PC-3 (cell line): ENCODE data around the gene SLC25A41. TPM values are rescaled to one million over a fixed set of nuclear protein-coding genes. Genes with fewer than 3 reads are reported as not detected.

Experiments
- ATAC-seq: fragments of 200-7000 bp; cut with Tn5 transposase; 2 replicates; pipeline ENCODE4 v1.9.1; 2020; ENCODE audit warnings: mild to moderate bottlenecking, moderate library complexity
- BruUV-seq: library from RNA; stranded (reverse); fragments of 400-500 nt; replicated peaks from 2 replicates; lab custom pipeline; 2021; lab: Mats Ljungman, UMichigan
- CTCF ChIA-PET: fragments of 300-600 bp; sonication (Branson Sonifier 250); formaldehyde crosslinking; loops from one replicate; lab custom pipeline; 2022; ENCODE audit warnings: antibody characterized with exemption; lab: Charles Lee
- POLR2A ChIA-PET: fragments of 300-600 bp; sonication (Branson Sonifier 250); formaldehyde crosslinking; loops from one replicate; lab custom pipeline; 2022; ENCODE audit warnings: antibody characterized with exemption; ENCODE audit not compliant: unreplicated experiment; lab: Charles Lee
- DNase-seq: peaks from one replicate; pipeline ENCODE4 v3.0.0-alpha.2; 2015
- H2AFZ ChIP-seq: fragments of 300-600 bp; sonication (generic); 2 replicates; pipeline ENCODE4 v1.6.0; 2016; ENCODE audit warnings: antibody characterized with exemption, low read length
- H3F3A ChIP-seq: fragments of 300-600 bp; sonication (generic); one replicate; pipeline ENCODE4 v1.6.0; 2017; ENCODE audit warnings: antibody characterized with exemption, low read length, control low read depth, mild to moderate bottlenecking; ENCODE audit not compliant: unreplicated experiment
- H3K27ac ChIP-seq: fragments of 300-600 bp; sonication (generic); 2 replicates; pipeline ENCODE4 v1.5.1; 2016; ENCODE audit warnings: mild to moderate bottlenecking, low read length
- H3K27me3 ChIP-seq: fragments of 300-600 bp; sonication (generic); 2 replicates; pipeline ENCODE4 v1.6.1; 2016; ENCODE audit warnings: low read length, mixed read lengths
- H3K36me3 ChIP-seq: fragments of 300-600 bp; sonication (generic); 2 replicates; pipeline ENCODE4 v1.6.1; 2016; ENCODE audit warnings: low read depth, mixed run types, low read length, mixed read lengths
- H3K4me1 ChIP-seq: fragments of 300-600 bp; sonication (generic); 2 replicates; pipeline ENCODE4 v1.5.1; 2016; ENCODE audit warnings: low read length; ENCODE audit not compliant: insufficient read depth
- H3K4me2 ChIP-seq: fragments of 300-600 bp; sonication (generic); 2 replicates; pipeline ENCODE4 v1.6.0; 2016; ENCODE audit warnings: low read length
- H3K4me3 ChIP-seq: fragments of 300-600 bp; sonication (generic); 2 replicates; pipeline ENCODE4 v1.5.1; 2016; ENCODE audit warnings: mild to moderate bottlenecking, low read length, mixed read lengths
- H3K79me2 ChIP-seq: fragments of 300-600 bp; sonication (generic); 2 replicates; pipeline ENCODE4 v1.6.1; 2017; ENCODE audit warnings: low read length, mixed read lengths
- H3K9ac ChIP-seq: fragments of 300-600 bp; sonication (generic); 2 replicates; pipeline ENCODE4 v1.6.0; 2016; ENCODE audit warnings: mild to moderate bottlenecking, low read length
- H3K9me2 ChIP-seq: fragments of 300-600 bp; sonication (generic); replicated peaks from 2 replicates; pipeline ENCODE4 v1.6.1; 2016; ENCODE audit warnings: mixed run types, low read length, mixed read lengths
- H3K9me3 ChIP-seq: fragments of 300-600 bp; sonication (generic); 2 replicates; pipeline ENCODE4 v1.6.1; 2016; ENCODE audit warnings: low read length, mixed read lengths
- H4K20me1 ChIP-seq: fragments of 300-600 bp; sonication (generic); 2 replicates; pipeline ENCODE4 v1.6.1; 2016; ENCODE audit warnings: low read length, mixed read lengths
- EZH2 ChIP-seq: fragments of 300-600 bp; sonication (generic); IDR thresholded peaks from one replicate; pipeline ENCODE4 v1.6.1; 2017; ENCODE audit warnings: antibody characterized with exemption, mild to moderate bottlenecking, low read length; ENCODE audit not compliant: unreplicated experiment
- EZH2phosphoT487 ChIP-seq: fragments of 300-600 bp; sonication (generic); IDR thresholded peaks from 2 replicates; pipeline ENCODE4 v1.6.1; 2018; ENCODE audit warnings: mild to moderate bottlenecking, antibody characterized with exemption, low read length, borderline replicate concordance
- intact Hi-C: fragments of 100-400 bp; cut with micrococcal nuclease; formaldehyde crosslinking; loops from 2 replicates; pipeline ENCODE4 v1.9.0; 2023
- total RNA-seq: library from RNA; depleted of rRNA; stranded (reverse); fragments of >200 nt; gene quantifications from 2 replicates; pipeline ENCODE4 v1.2.3, GENCODE V29; 2014
- TF ChIP-seq, protein P1 (sequence below): fragments of 300-600 bp; sonication (generic); conservative IDR thresholded peaks from 2 replicates; pipeline ENCODE4 v1.5.1; 2017; ENCODE audit warnings: antibody characterized with exemption, low read depth, mild to moderate bottlenecking, low read length

Gene SLC25A41
- total RNA-seq, 1 experiment from 2014 or later: 0.26 TPM

DNA sequence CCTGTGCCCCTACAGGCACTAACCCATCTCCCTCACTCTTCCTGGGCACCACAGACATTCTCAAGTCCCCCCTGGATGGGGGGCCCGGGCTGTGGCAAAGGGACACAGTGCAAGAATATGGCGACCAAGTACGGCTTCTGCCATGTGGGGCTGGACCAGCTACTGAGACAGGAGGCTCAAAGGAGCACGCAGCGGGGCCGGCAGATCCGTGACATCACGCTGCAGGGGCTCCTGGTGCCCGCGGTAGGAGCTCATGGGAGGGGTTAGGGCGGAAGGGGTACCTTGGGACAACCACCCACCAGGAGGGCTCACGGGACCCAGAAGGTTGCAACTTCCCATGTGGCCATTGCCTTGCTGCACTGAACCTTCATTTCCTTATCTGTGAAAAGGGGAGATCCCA is 37.3 kb downstream of the SLC25A41 start:
- no peaks in the 10 kb centered on the region; the same call in 1 of the 2 replicates for H3K36me3 ChIP-seq
- H3K27me3 ChIP-seq: no peaks in the 10 kb centered on the region
- DNase-seq (no peak), ATAC-seq (no peak)
- H3K79me2 ChIP-seq: peaks cover 17% of the 10 kb centered on the region
- TF ChIP-seq, protein P1, sequence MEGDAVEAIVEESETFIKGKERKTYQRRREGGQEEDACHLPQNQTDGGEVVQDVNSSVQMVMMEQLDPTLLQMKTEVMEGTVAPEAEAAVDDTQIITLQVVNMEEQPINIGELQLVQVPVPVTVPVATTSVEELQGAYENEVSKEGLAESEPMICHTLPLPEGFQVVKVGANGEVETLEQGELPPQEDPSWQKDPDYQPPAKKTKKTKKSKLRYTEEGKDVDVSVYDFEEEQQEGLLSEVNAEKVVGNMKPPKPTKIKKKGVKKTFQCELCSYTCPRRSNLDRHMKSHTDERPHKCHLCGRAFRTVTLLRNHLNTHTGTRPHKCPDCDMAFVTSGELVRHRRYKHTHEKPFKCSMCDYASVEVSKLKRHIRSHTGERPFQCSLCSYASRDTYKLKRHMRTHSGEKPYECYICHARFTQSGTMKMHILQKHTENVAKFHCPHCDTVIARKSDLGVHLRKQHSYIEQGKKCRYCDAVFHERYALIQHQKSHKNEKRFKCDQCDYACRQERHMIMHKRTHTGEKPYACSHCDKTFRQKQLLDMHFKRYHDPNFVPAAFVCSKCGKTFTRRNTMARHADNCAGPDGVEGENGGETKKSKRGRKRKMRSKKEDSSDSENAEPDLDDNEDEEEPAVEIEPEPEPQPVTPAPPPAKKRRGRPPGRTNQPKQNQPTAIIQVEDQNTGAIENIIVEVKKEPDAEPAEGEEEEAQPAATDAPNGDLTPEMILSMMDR: no peak
- TF ChIP-seq EZH2 (no peak), EZH2phosphoT487 (no peak)
- ChIA-PET CTCF (no interaction called here), POLR2A (no interaction called here)
- intact Hi-C loops: no loop called here
- no peaks in the 10 kb centered on the region for H3K9me3 ChIP-seq
- H3K27ac ChIP-seq: no peak overlapping the region
- H3K9ac ChIP-seq: no peak overlapping the region
- H3K4me3 ChIP-seq: no peak overlapping the region
- H4K20me1 ChIP-seq: no peaks in the 10 kb centered on the region
- H3K4me1 ChIP-seq: peaks cover 18% of the 10 kb centered on the region
- H3K4me2 ChIP-seq: no peak overlapping the region
- H2AFZ ChIP-seq: no peak overlapping the region
- BruUV-seq: no TSS peak
- H3K9me2 ChIP-seq: no peaks in the 10 kb centered on the region
- no peaks in the 10 kb centered on the region for H3F3A ChIP-seq

DNA sequence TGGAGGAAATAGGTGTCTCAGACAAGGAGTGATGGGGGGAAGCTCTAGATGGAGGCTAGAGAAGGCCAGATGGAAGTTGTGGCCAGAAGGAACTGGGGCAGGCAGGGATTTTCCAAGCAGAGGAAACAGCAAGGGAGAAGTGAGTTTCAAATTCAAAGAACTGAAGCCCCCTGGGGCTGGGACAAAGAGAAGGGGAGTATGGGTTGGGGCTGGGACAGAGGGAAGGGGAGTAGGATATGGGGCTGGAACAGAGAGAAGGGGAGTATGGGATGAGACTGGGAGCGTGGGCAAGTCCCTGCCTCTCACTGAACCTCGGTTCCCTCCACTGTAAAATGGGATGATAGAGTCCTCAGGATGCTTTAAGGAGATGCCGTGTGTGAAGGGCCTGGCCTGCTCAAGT is 38.7 kb downstream of the SLC25A41 start:
- ChIA-PET CTCF (no interaction called here), POLR2A (no interaction called here)
- H3K4me2 ChIP-seq: no peak overlapping the region
- no peak overlapping the region for H2AFZ ChIP-seq
- no peaks in the 10 kb centered on the region for H3F3A ChIP-seq
- H4K20me1 ChIP-seq: no peaks in the 10 kb centered on the region
- H3K36me3 ChIP-seq: peaks cover 5% of the 10 kb centered on the region; the same call in 1 of the 2 replicates
- H3K9me2 ChIP-seq: no peaks in the 10 kb centered on the region
- H3K27me3 ChIP-seq: no peaks in the 10 kb centered on the region
- no peak for ATAC-seq
- intact Hi-C loops: no loop called here
- H3K9me3 ChIP-seq: no peaks in the 10 kb centered on the region
- peaks cover 22% of the 10 kb centered on the region for H3K79me2 ChIP-seq
- H3K9ac ChIP-seq: no peak overlapping the region
- no peak for DNase-seq
- no TSS peak for BruUV-seq
- H3K4me1 ChIP-seq: peaks cover 18% of the 10 kb centered on the region
- no peak overlapping the region for H3K4me3 ChIP-seq
- TF ChIP-seq EZH2phosphoT487 (no peak), EZH2 (no peak)
- TF ChIP-seq, protein P1: no peak
- H3K27ac ChIP-seq: no peak overlapping the region

DNA sequence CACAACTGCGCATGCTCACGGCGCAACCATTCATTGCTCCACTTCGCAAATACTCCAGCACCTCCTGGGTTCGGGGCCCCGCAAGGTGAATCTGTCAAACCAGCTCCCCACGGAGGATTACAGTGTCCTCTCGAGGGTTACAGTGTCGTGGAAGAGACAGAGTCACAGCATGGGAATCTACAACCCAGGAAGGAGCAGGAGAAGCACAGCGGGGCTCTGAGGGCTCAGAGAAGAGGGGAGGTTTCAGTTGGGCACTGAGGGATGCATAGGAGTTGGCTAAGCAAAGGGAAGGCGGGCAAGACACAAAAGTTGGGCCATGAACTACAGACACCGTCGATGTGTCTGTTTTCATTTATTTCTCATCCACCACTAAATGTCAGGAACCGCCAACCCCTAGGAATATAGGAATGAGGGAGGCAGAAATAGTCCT is 39.6 kb downstream of the SLC25A41 start:
- Histone ChIP-seq H3K9me3 (no peaks in the 10 kb centered on the region), H3K4me3 (peak overlapping the region; percentile 81), H3K79me2 (peaks cover 22% of the 10 kb centered on the region), H3K36me3 (peaks cover 12% of the 10 kb centered on the region; the same call in 1 of the 2 replicates), H2AFZ (peak overlapping the region; percentile 99), H4K20me1 (no peaks in the 10 kb centered on the region), H3F3A (no peaks in the 10 kb centered on the region), H3K27ac (peak overlapping the region; percentile 53; the same call in 1 of the 2 replicates), H3K9me2 (no peaks in the 10 kb centered on the region), H3K27me3 (no peaks in the 10 kb centered on the region), H3K4me2 (peak overlapping the region; percentile 94), H3K4me1 (peaks cover 18% of the 10 kb centered on the region), H3K9ac (peak overlapping the region; percentile 89)
- DNase-seq: no peak
- ChIA-PET CTCF (interaction anchor here (0.6 kb wide), 1 partner anchor 28 kb away, joined by 3 read pairs; no protein-coding TSS in a partner anchor), POLR2A (no interaction called here)
- TSS peak; percentile 90 for BruUV-seq
- TF ChIP-seq, protein P1: no peak
- TF ChIP-seq EZH2: no peak
- no peak for TF ChIP-seq EZH2phosphoT487
- intact Hi-C loops: loop anchor here (1.0 kb wide), 1 partner anchor 22 kb away; the partner anchor contains the start of gene ALKBH7
- no peak for ATAC-seq
